PFSK-1 (cell line): ENCODE results near the gene TRPM3.

Source experiments
- FOXP2 ChIP-seq: optimal IDR thresholded peaks from 2 replicates; pipeline ENCODE3; 2011; ENCODE audit warnings: borderline replicate concordance, control low read depth, inconsistent platforms; ENCODE audit not compliant: insufficient read depth; ENCODE audit errors: extremely low read length, extremely low read depth
- POLR2AphosphoS5 ChIP-seq: IDR thresholded peaks from 2 replicates; pipeline ENCODE4 v1.6.1; 2012; ENCODE audit warnings: low read depth, mild to moderate bottlenecking, control low read depth, low read length, moderate library complexity
- SIN3A ChIP-seq: IDR thresholded peaks from 2 replicates; pipeline ENCODE4 v1.6.1; 2012; ENCODE audit warnings: mild to moderate bottlenecking, low read length, moderate library complexity, borderline replicate concordance; ENCODE audit not compliant: insufficient read depth
- TAF1 ChIP-seq: IDR thresholded peaks from 2 replicates; pipeline ENCODE4 v1.6.1; 2012; ENCODE audit warnings: low read length, control low read depth, borderline replicate concordance; ENCODE audit not compliant: insufficient read depth
- TF ChIP-seq, protein P1 (sequence below), 2 experiments: IDR thresholded peaks; 2 replicates each; pipeline versions ENCODE4 v1.6.1 to v1.8.0; 2011 to 2012; ENCODE audit warnings: low read depth in 2 of 2, low read length in 2 of 2, control low read depth in 1 of 2, inconsistent platforms in 1 of 2, mild to moderate bottlenecking in 1 of 2, moderate library complexity in 1 of 2; ENCODE audit not compliant: insufficient read depth in 1 of 2

The TRPM3 gene

DNA sequence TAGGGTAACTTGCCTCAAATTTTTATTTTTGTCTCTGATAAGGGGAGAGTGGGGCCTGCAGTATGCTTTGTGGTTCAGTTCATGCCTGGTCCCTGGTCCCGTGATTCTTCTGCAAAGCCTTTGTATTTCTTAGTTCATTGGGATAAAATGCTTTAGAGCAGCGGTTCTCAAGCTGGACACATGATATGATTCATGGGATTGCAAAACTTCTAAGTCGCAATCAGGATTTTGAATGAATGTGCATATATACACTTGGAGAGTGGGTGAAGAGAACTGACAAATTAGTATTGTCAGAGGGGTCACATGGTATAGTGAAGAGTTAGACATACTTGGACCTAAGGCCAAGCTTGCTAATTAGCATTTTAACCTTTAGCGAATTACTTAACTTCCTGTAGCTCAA lies 441.6 kb downstream of the TRPM3 start:
- TF ChIP-seq TAF1, result no peak
- TF ChIP-seq FOXP2, result no peak
- TF ChIP-seq, protein P1, sequence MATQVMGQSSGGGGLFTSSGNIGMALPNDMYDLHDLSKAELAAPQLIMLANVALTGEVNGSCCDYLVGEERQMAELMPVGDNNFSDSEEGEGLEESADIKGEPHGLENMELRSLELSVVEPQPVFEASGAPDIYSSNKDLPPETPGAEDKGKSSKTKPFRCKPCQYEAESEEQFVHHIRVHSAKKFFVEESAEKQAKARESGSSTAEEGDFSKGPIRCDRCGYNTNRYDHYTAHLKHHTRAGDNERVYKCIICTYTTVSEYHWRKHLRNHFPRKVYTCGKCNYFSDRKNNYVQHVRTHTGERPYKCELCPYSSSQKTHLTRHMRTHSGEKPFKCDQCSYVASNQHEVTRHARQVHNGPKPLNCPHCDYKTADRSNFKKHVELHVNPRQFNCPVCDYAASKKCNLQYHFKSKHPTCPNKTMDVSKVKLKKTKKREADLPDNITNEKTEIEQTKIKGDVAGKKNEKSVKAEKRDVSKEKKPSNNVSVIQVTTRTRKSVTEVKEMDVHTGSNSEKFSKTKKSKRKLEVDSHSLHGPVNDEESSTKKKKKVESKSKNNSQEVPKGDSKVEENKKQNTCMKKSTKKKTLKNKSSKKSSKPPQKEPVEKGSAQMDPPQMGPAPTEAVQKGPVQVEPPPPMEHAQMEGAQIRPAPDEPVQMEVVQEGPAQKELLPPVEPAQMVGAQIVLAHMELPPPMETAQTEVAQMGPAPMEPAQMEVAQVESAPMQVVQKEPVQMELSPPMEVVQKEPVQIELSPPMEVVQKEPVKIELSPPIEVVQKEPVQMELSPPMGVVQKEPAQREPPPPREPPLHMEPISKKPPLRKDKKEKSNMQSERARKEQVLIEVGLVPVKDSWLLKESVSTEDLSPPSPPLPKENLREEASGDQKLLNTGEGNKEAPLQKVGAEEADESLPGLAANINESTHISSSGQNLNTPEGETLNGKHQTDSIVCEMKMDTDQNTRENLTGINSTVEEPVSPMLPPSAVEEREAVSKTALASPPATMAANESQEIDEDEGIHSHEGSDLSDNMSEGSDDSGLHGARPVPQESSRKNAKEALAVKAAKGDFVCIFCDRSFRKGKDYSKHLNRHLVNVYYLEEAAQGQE (IDR thresholded peaks at IDR 0.05; ENCODE audit: insufficient read depth in 1 of 2, low read depth in 2 of 2, low read length in 2 of 2), result no peak
- no peak for TF ChIP-seq SIN3A
- TF ChIP-seq POLR2AphosphoS5, result no peak

DNA sequence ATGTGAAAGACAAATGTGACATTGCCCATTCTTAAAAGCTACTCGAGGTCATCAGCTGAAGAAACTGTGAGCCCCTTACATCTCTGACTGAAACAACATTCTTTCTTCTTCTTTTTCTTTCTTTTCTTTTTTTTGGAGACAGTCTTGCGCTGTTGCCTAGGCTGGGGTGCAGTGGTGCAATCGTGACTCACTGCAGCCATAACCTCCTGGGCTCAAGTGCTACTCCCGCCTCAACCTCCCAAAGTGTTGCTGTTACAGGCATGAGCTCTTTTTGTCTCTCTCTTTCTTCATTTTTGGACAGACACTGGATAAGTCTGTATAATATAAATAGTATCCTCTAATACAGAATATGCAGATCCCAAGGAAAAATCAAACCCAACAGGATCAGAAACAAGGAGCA lies 443.3 kb downstream of the TRPM3 start:
- no peak for TF ChIP-seq TAF1
- TF ChIP-seq FOXP2, result no peak
- no peak for TF ChIP-seq SIN3A
- TF ChIP-seq, protein P1 (IDR thresholded peaks at IDR 0.05; ENCODE audit: insufficient read depth in 1 of 2, low read depth in 2 of 2, low read length in 2 of 2), result no peak
- TF ChIP-seq POLR2AphosphoS5, result no peak

DNA sequence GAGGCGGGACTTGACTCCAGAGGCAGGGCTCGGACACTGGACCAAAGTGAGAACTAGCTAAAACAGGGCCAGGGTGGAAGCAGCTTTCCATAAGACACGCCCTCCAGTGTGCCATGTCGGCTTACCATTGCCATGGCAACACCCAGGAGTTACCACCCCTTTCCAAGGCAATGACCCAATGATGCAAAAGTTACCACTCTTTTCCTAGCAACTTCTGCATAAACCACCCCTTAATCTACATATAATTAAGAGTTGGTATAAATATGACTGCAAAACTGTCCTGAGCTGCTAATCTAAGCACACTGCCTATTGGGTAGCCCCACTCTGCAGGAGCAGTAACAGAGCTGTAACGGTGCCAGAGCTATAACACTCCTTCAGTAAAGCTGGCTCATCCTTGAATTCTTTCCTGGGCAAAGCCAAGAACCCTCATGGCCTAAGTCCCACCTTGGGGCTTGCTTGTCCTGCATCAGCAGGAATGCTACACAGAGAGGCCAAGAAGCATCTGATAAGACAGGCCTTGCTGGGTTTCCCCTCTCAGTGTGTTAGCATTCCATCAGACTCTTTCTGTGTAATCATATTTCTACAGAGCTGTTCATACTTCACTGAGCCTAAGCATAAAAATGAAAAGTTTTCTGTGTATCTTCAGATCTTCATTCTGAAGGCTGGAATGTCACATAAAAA lies 444.2 kb downstream of the TRPM3 start:
- TF ChIP-seq POLR2AphosphoS5, result no peak
- TF ChIP-seq TAF1, result no peak
- no peak for TF ChIP-seq SIN3A
- TF ChIP-seq, protein P1 (IDR thresholded peaks at IDR 0.05; ENCODE audit: insufficient read depth in 1 of 2, low read depth in 2 of 2, low read length in 2 of 2), result no peak
- no peak for TF ChIP-seq FOXP2

DNA sequence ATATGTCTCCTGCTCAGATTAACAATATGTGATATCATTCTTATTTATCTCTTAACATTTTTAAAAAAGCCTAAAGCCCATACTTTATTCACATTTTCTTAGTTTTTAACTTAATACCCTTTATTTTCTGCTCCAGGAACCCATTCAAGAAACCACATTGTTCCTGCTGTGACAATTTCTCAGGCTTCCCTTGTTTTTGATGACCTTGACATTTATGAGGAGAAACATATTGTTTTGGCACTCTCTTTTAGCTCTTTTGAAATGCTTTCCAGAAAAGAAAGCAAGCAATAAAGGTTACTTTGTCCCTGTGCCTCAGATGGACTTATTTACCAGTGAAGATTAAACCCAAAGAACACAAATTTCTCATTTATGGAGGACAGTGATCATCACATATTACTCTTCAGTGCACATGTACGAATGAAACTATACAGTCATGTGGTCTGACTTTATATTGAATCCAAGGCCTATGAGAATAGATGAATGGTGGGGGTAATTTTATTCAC lies 445.5 kb downstream of the TRPM3 start:
- no peak for TF ChIP-seq TAF1
- no peak for TF ChIP-seq FOXP2
- no peak for TF ChIP-seq SIN3A
- TF ChIP-seq POLR2AphosphoS5, result no peak
- TF ChIP-seq, protein P1 (IDR thresholded peaks at IDR 0.05; ENCODE audit: insufficient read depth in 1 of 2, low read depth in 2 of 2, low read length in 2 of 2), result no peak

DNA sequence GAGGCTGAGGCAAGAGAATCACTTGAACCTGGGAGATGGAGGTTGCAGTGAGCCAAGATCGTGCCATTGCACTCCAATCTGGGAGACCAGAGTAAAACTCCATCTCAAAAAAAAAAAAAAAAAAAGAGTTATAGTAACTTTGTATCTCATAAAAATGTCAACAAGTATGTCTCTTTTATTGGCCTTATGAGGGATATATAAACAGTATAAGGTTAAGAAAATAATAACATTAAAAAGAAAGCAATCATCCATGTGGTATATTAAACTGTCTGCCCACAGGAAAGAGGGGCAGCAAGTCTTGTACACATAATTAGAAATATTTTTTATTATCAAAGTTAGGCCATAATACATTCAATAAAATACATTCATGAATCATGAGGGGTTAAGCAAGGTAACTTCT lies 447.6 kb downstream of the TRPM3 start:
- no peak for TF ChIP-seq SIN3A
- no peak for TF ChIP-seq FOXP2
- no peak for TF ChIP-seq TAF1
- TF ChIP-seq POLR2AphosphoS5, result no peak
- TF ChIP-seq, protein P1 (IDR thresholded peaks at IDR 0.05; ENCODE audit: insufficient read depth in 1 of 2, low read depth in 2 of 2, low read length in 2 of 2), result no peak
